Transverse colon (tissue), 4 donors: ENCODE measurements around the gene STXBP5L. TPM values are rescaled to one million over a fixed set of nuclear protein-coding genes. Genes with fewer than 3 reads are reported as not detected.

Source experiments
- DNase-seq: peaks from one replicate; pipeline ENCODE4 v3.0.0-alpha.2; 2019
- H3K27ac ChIP-seq, 4 donors: fragments of 200-600 bp; sonication (generic); 2 replicates each; pipeline ENCODE4 v1.5.1; 2016 to 2018; ENCODE audit warnings: inconsistent platforms in 4 of 4
- H3K27me3 ChIP-seq: fragments of 200-600 bp; sonication (generic); 2 replicates; pipeline ENCODE4 v1.5.1; 2017; ENCODE audit warnings: inconsistent platforms
- H3K36me3 ChIP-seq, 4 donors: fragments of 200-600 bp; sonication (generic); 2 replicates each; pipeline ENCODE4 v1.5.1; 2017 to 2019; ENCODE audit warnings: inconsistent platforms in 4 of 4
- H3K4me1 ChIP-seq, 4 donors: fragments of 200-600 bp; sonication (generic); 2 replicates each; pipeline ENCODE4 v1.5.1; 2017 to 2020; ENCODE audit warnings: inconsistent platforms in 4 of 4
- H3K4me3 ChIP-seq, 4 donors: fragments of 200-600 bp; sonication (generic); 1 replicate in 1 of 4; 2 replicates in 3 of 4; pipeline versions ENCODE4 v1.5.1 to v1.6.1; 2017 to 2019; ENCODE audit warnings: inconsistent platforms in 4 of 4
- H3K9me3 ChIP-seq, 2 donors: fragments of 200-600 bp; sonication (generic); 2 replicates each; pipeline ENCODE4 v1.5.1; 2017 to 2019; ENCODE audit warnings: inconsistent platforms in 2 of 2
- CTCF ChIP-seq, 5 experiments: fragments of 200-600 bp in 3 of 5; fragments of 450-650 bp in 2 of 5; sonication (generic) in 3 of 5; IDR thresholded peaks; 1 replicate in 2 of 5; 2 replicates in 3 of 5; pipeline ENCODE4 v1.5.1; 2016 to 2017; ENCODE audit warnings: antibody characterized with exemption in 5 of 5, inconsistent platforms in 3 of 5, mild to moderate bottlenecking in 2 of 5, moderate library complexity in 1 of 5
- EP300 ChIP-seq: sonication (generic); formaldehyde crosslinking; IDR thresholded peaks from one replicate; pipeline ENCODE4 v1.6.1; 2017; ENCODE audit warnings: antibody characterized with exemption, low read depth
- POLR2A ChIP-seq: fragments of 450-650 bp; IDR thresholded peaks from one replicate; pipeline ENCODE4 v1.6.1; 2016; ENCODE audit warnings: antibody characterized with exemption, mild to moderate bottlenecking, moderate library complexity
- POLR2AphosphoS5 ChIP-seq, 3 donors: sonication (generic); formaldehyde crosslinking; IDR thresholded peaks; one replicate each; pipeline ENCODE4 v1.6.1; 2016; ENCODE audit warnings: antibody characterized with exemption in 3 of 3
- WGBS, 2 donors: methylation state at CpG; one replicate each; pipeline ENCODE4 v1.1.5; 2018; ENCODE audit warnings: low coverage in 1 of 2; 5-methylcytosine and 5-hydroxymethylcytosine counted together
- in situ Hi-C, 4 donors: fragments of 200-750 bp; cut with MboI; loops; one replicate each; pipeline versions ENCODE4 v1.15.0 to v1.15.1; 2017; ENCODE audit warnings: low sequenced_read_pairs in 3 of 4, low pct_ligation_motif_present in 1 of 4, low pct_unique_long_range_greater_than_20kb in 1 of 4
- intact Hi-C: fragments of 100-400 bp; cut with DNase I; formaldehyde crosslinking; loops from one replicate; pipeline ENCODE4 v1.15.1; 2023; ENCODE audit warnings: low total_unique reads
- total RNA-seq, 4 donors: library from RNA; depleted of rRNA; stranded (reverse); fragments of >200 nt; gene quantifications; one replicate each; pipeline ENCODE4 v1.1.0, GENCODE V29; 2016

Gene STXBP5L
- 1 to 10 TPM in 3 of 4 donors, under 1 TPM in 1; 0.40 to 9.4 (median 1.3) TPM for total RNA-seq

- TF ChIP-seq EP300 (no peak), POLR2AphosphoS5 (IDR thresholded peaks at IDR 0.05) (peak in 1 of 3 donors; percentile 65)
- intact Hi-C loops, result loop anchor here (2.0 kb wide), 1 partner anchor 13 kb away; no protein-coding TSS in a partner anchor
- peaks cover 63% of the 10 kb centered on the region for H3K27me3 ChIP-seq
- H3K4me3 ChIP-seq, result peak within 1 kb of the TSS; percentile 34 to 68 (median 42)
- 4% methylated on average over 66 of the region's 83 CpGs; no CpG with 5 or more reads in 1 of the 2 donors for WGBS, 2 donors
- peaks cover 0 to 24% (median 7%) of the 10 kb centered on the region in 4 donors for H3K4me1 ChIP-seq
- no peaks in the 10 kb centered on the region for H3K36me3 ChIP-seq
- in situ Hi-C loops, result no loop called here
- H3K27ac ChIP-seq, result peak within 1 kb of the TSS; percentile 8 to 50 (median 49)
- H3K9me3 ChIP-seq, result no peaks in the 10 kb centered on the region
- DNase-seq, result peak; percentile 89
Measured at GRCh38 chr3:120908030-120908794, at the start of gene STXBP5L. TSS of gene STXBP5L (plus strand) at chr3:120908205. CDS start at chr3:120909579, 1,374 bp downstream.

GRCh38 chr3:120858521-120858920 lies 49.5 kb upstream of the STXBP5L start:
- H3K4me1 ChIP-seq, result peaks cover 0 to 2% (median 0%) of the 10 kb centered on the region in 4 donors
- no peaks in the 10 kb centered on the region for H3K9me3 ChIP-seq
- 72 to 88% methylated on average over 3 of the region's 3 CpGs for WGBS, 2 donors
- TF ChIP-seq CTCF (IDR thresholded peaks at IDR 0.05) (no peak), POLR2A (no peak), POLR2AphosphoS5 (IDR thresholded peaks at IDR 0.05) (no peak), EP300 (no peak)
- H3K27me3 ChIP-seq, result no peaks in the 10 kb centered on the region
- intact Hi-C loops, result no loop called here
- no peak for DNase-seq
- H3K4me3 ChIP-seq, result no peak overlapping the region
- in situ Hi-C loops, result no loop called here
- H3K36me3 ChIP-seq, result no peaks in the 10 kb centered on the region
- H3K27ac ChIP-seq, result no peak overlapping the region

- intact Hi-C loops, result no loop called here
Measured at GRCh38 chr3:120864541-120864940, 43.5 kb upstream of the STXBP5L start.

GRCh38 chr3:120875507-120875906 lies 32.5 kb upstream of the STXBP5L start:
- WGBS, 2 donors, result 61 to 70% methylated on average over 1 of the region's 1 CpG
- Histone ChIP-seq H3K27ac (no peak overlapping the region), H3K27me3 (no peaks in the 10 kb centered on the region), H3K4me1 (no peaks in the 10 kb centered on the region), H3K4me3 (no peak overlapping the region), H3K36me3 (no peaks in the 10 kb centered on the region), H3K9me3 (no peaks in the 10 kb centered on the region)
- in situ Hi-C loops (no loop called here), intact Hi-C loops (no loop called here)
- TF ChIP-seq EP300, result no peak
- no peak for TF ChIP-seq POLR2AphosphoS5 (IDR thresholded peaks at IDR 0.05)
- no peak for TF ChIP-seq POLR2A
- TF ChIP-seq CTCF (IDR thresholded peaks at IDR 0.05), result no peak
- DNase-seq, result no peak

More at GRCh38 chr3:120864541-120864940, 43.5 kb upstream of the STXBP5L start:
- no peak overlapping the region for H3K27ac ChIP-seq
- H3K36me3 ChIP-seq, result no peaks in the 10 kb centered on the region
- TF ChIP-seq POLR2AphosphoS5 (IDR thresholded peaks at IDR 0.05) (no peak), POLR2A (no peak), CTCF (IDR thresholded peaks at IDR 0.05) (no peak)
- H3K4me1 ChIP-seq, result no peaks in the 10 kb centered on the region
- in situ Hi-C loops, result no loop called here
- H3K27me3 ChIP-seq, result no peaks in the 10 kb centered on the region
- 58 to 90% methylated on average over 2 to 5 of the region's 5 CpGs for WGBS, 2 donors
- no peak for DNase-seq
- H3K9me3 ChIP-seq, result no peaks in the 10 kb centered on the region
- no peak overlapping the region for H3K4me3 ChIP-seq
